PC-3 (cell line): Measurements from ENCODE around the gene COL6A1. TPM values are rescaled to one million over a fixed set of nuclear protein-coding genes. Genes with fewer than 3 reads are reported as not detected.
"Not testable (repeated sequence)": the region's sequence is repeated elsewhere in the genome, so short reads cannot be mapped to it uniquely, and the experiment has no call there.

Source experiments
- ATAC-seq: fragments of 200-7000 bp; cut with Tn5 transposase; 2 replicates; pipeline ENCODE4 v1.9.1; 2020; ENCODE audit warnings: mild to moderate bottlenecking, moderate library complexity
- BruUV-seq: library from RNA; stranded (reverse); fragments of 400-500 nt; replicated peaks from 2 replicates; lab custom pipeline; 2021; lab: Mats Ljungman, UMichigan
- CTCF ChIA-PET: fragments of 300-600 bp; sonication (Branson Sonifier 250); formaldehyde crosslinking; loops from one replicate; lab custom pipeline; 2022; ENCODE audit warnings: antibody characterized with exemption; lab: Charles Lee
- POLR2A ChIA-PET: fragments of 300-600 bp; sonication (Branson Sonifier 250); formaldehyde crosslinking; loops from one replicate; lab custom pipeline; 2022; ENCODE audit warnings: antibody characterized with exemption; ENCODE audit not compliant: unreplicated experiment; lab: Charles Lee
- DNase-seq: peaks from one replicate; pipeline ENCODE4 v3.0.0-alpha.2; 2015
- H2AFZ ChIP-seq: fragments of 300-600 bp; sonication (generic); 2 replicates; pipeline ENCODE4 v1.6.0; 2016; ENCODE audit warnings: antibody characterized with exemption, low read length
- H3F3A ChIP-seq: fragments of 300-600 bp; sonication (generic); one replicate; pipeline ENCODE4 v1.6.0; 2017; ENCODE audit warnings: antibody characterized with exemption, low read length, control low read depth, mild to moderate bottlenecking; ENCODE audit not compliant: unreplicated experiment
- H3K27ac ChIP-seq: fragments of 300-600 bp; sonication (generic); 2 replicates; pipeline ENCODE4 v1.5.1; 2016; ENCODE audit warnings: mild to moderate bottlenecking, low read length
- H3K27me3 ChIP-seq: fragments of 300-600 bp; sonication (generic); 2 replicates; pipeline ENCODE4 v1.6.1; 2016; ENCODE audit warnings: low read length, mixed read lengths
- H3K36me3 ChIP-seq: fragments of 300-600 bp; sonication (generic); 2 replicates; pipeline ENCODE4 v1.6.1; 2016; ENCODE audit warnings: low read depth, mixed run types, low read length, mixed read lengths
- H3K4me1 ChIP-seq: fragments of 300-600 bp; sonication (generic); 2 replicates; pipeline ENCODE4 v1.5.1; 2016; ENCODE audit warnings: low read length; ENCODE audit not compliant: insufficient read depth
- H3K4me2 ChIP-seq: fragments of 300-600 bp; sonication (generic); 2 replicates; pipeline ENCODE4 v1.6.0; 2016; ENCODE audit warnings: low read length
- H3K4me3 ChIP-seq: fragments of 300-600 bp; sonication (generic); 2 replicates; pipeline ENCODE4 v1.5.1; 2016; ENCODE audit warnings: mild to moderate bottlenecking, low read length, mixed read lengths
- H3K79me2 ChIP-seq: fragments of 300-600 bp; sonication (generic); 2 replicates; pipeline ENCODE4 v1.6.1; 2017; ENCODE audit warnings: low read length, mixed read lengths
- H3K9ac ChIP-seq: fragments of 300-600 bp; sonication (generic); 2 replicates; pipeline ENCODE4 v1.6.0; 2016; ENCODE audit warnings: mild to moderate bottlenecking, low read length
- H3K9me2 ChIP-seq: fragments of 300-600 bp; sonication (generic); replicated peaks from 2 replicates; pipeline ENCODE4 v1.6.1; 2016; ENCODE audit warnings: mixed run types, low read length, mixed read lengths
- H3K9me3 ChIP-seq: fragments of 300-600 bp; sonication (generic); 2 replicates; pipeline ENCODE4 v1.6.1; 2016; ENCODE audit warnings: low read length, mixed read lengths
- H4K20me1 ChIP-seq: fragments of 300-600 bp; sonication (generic); 2 replicates; pipeline ENCODE4 v1.6.1; 2016; ENCODE audit warnings: low read length, mixed read lengths
- EZH2 ChIP-seq: fragments of 300-600 bp; sonication (generic); IDR thresholded peaks from one replicate; pipeline ENCODE4 v1.6.1; 2017; ENCODE audit warnings: antibody characterized with exemption, mild to moderate bottlenecking, low read length; ENCODE audit not compliant: unreplicated experiment
- EZH2phosphoT487 ChIP-seq: fragments of 300-600 bp; sonication (generic); IDR thresholded peaks from 2 replicates; pipeline ENCODE4 v1.6.1; 2018; ENCODE audit warnings: mild to moderate bottlenecking, antibody characterized with exemption, low read length, borderline replicate concordance
- intact Hi-C: fragments of 100-400 bp; cut with micrococcal nuclease; formaldehyde crosslinking; loops from 2 replicates; pipeline ENCODE4 v1.9.0; 2023
- total RNA-seq: library from RNA; depleted of rRNA; stranded (reverse); fragments of >200 nt; gene quantifications from 2 replicates; pipeline ENCODE4 v1.2.3, GENCODE V29; 2014
- TF ChIP-seq, protein P1 (sequence below): fragments of 300-600 bp; sonication (generic); conservative IDR thresholded peaks from 2 replicates; pipeline ENCODE4 v1.5.1; 2017; ENCODE audit warnings: antibody characterized with exemption, low read depth, mild to moderate bottlenecking, low read length

COL6A1 gene
- total RNA-seq, 1 experiment from 2014 or later = 487 TPM

DNA sequence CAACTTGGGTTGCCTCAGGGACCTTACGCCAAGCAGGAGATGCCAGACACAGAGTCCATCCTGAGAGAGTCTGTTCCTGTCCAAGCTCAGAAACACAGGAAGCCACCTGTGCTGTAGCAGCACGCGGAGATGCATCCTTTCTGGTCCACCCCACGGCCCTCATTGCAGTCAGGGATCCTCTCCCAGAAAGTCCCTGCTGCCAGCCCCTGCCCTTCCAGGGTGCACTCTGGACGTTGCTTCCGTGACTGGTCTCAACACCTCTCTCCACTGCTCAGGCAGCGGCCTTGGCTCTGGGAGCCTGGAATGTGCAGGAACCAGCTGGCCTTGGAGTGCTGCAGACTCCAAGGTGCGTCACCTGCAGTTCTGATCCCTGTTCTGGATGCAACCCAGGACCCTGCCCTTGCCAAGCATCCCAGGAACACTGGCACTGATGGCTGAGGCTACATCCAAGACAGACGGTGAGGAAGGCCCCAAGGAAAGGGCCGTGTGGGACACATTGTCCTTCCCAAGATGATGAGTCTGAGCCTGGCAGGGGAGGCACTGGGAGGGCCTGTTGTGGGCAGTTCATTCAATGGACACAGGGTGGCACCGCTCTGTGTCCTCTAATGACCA, 21.7 kb upstream of the COL6A1 start:
- no peaks in the 10 kb centered on the region for H3K9me3 ChIP-seq
- no peak overlapping the region for H3K4me3 ChIP-seq
- H2AFZ ChIP-seq = no peak overlapping the region
- no peak overlapping the region for H3K27ac ChIP-seq
- H3K4me2 ChIP-seq = no peak overlapping the region
- ChIA-PET CTCF (no interaction called here), POLR2A (interaction anchor here (0.7 kb wide), 1 partner anchor 575 kb away, joined by 3 read pairs; no protein-coding TSS in a partner anchor)
- BruUV-seq = no TSS peak
- H3K79me2 ChIP-seq = no peaks in the 10 kb centered on the region
- no peaks in the 10 kb centered on the region for H3K9me2 ChIP-seq
- TF ChIP-seq, protein P1, sequence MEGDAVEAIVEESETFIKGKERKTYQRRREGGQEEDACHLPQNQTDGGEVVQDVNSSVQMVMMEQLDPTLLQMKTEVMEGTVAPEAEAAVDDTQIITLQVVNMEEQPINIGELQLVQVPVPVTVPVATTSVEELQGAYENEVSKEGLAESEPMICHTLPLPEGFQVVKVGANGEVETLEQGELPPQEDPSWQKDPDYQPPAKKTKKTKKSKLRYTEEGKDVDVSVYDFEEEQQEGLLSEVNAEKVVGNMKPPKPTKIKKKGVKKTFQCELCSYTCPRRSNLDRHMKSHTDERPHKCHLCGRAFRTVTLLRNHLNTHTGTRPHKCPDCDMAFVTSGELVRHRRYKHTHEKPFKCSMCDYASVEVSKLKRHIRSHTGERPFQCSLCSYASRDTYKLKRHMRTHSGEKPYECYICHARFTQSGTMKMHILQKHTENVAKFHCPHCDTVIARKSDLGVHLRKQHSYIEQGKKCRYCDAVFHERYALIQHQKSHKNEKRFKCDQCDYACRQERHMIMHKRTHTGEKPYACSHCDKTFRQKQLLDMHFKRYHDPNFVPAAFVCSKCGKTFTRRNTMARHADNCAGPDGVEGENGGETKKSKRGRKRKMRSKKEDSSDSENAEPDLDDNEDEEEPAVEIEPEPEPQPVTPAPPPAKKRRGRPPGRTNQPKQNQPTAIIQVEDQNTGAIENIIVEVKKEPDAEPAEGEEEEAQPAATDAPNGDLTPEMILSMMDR = no peak
- TF ChIP-seq EZH2 = no peak
- TF ChIP-seq EZH2phosphoT487 = no peak
- ATAC-seq (no peak), DNase-seq (no peak)
- H3K27me3 ChIP-seq = peaks cover 24% of the 10 kb centered on the region; the same call in 1 of the 2 replicates
- intact Hi-C loops = no loop called here
- H3K4me1 ChIP-seq = no peaks in the 10 kb centered on the region
- H3K36me3 ChIP-seq = no peaks in the 10 kb centered on the region
- no peak overlapping the region for H3K9ac ChIP-seq
- no peaks in the 10 kb centered on the region for H4K20me1 ChIP-seq
- H3F3A ChIP-seq = no peaks in the 10 kb centered on the region

DNA sequence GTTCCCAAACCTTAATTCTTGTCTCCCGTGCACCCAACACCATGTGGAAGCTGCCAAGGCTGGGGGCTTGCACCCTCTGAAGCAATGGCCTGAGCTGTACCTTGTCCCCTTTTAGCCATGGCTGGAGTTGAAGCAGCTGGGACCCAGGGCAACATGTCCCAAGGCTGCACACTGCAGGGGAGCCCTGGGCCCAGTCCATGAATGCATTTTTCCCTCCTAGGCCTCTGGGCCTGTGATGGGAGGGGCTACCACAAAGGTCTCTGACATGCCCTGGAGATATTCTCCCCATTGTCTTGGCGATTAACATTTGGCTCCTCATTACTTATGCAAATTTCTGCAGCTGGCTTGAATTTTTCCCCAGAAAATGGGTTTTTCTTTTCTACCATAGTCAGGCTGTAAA, 20.2 kb upstream of the COL6A1 start:
- intact Hi-C loops, H3K27ac ChIP-seq, H4K20me1 ChIP-seq, H3K36me3 ChIP-seq, H2AFZ ChIP-seq, POLR2A ChIA-PET, H3K9me3 ChIP-seq, H3K4me2 ChIP-seq, BruUV-seq, H3K79me2 ChIP-seq, DNase-seq, CTCF ChIA-PET, H3K4me3 ChIP-seq, H3K9me2 ChIP-seq, H3F3A ChIP-seq, ATAC-seq, H3K9ac ChIP-seq, H3K4me1 ChIP-seq: not testable (repeated sequence)
- H3K27me3 ChIP-seq = peaks cover 24% of the 10 kb centered on the region; the same call in 1 of the 2 replicates

DNA sequence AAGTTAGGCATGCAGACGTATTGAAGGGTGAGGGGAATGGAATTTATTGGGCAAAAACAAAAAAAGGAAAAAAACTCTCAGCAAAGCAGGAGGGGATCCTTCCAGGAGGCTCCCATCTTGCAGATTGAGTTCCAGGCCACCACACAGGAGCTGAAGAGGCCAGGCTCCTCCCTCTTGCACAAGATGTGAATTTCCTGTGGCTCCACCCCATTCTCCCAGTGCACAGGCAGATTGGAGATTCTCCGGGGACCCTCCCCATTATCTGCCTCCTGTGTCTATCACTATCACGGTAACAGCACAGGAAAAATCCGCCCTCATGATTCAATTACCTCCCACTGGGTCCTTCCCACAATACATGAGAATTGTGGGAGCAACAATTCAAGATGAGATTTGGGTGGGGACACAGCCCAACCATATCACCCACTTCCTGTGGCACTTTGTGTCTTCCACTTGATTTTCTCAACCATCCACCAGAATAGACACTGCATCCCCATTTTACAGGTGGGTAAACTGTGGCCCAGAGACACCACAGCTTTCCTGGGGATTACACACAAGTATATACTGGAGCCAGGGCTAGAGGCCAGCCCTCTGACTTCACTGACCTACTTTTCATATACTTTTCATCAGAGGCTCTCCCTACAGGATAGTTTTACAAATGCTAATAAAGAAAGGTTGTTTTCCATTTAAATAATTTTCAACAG, 18.9 kb upstream of the COL6A1 start:
- no peaks in the 10 kb centered on the region for H3K9me3 ChIP-seq
- H3K9me2 ChIP-seq = no peaks in the 10 kb centered on the region
- H3K4me1 ChIP-seq = no peaks in the 10 kb centered on the region
- no peaks in the 10 kb centered on the region for H3K36me3 ChIP-seq
- H3K27me3 ChIP-seq = peaks cover 16% of the 10 kb centered on the region; the same call in 1 of the 2 replicates
- BruUV-seq = no TSS peak
- no peaks in the 10 kb centered on the region for H3F3A ChIP-seq
- no peak overlapping the region for H2AFZ ChIP-seq
- H3K4me2 ChIP-seq = no peak overlapping the region
- no peak for DNase-seq
- H3K4me3 ChIP-seq = no peak overlapping the region
- ChIA-PET CTCF (no interaction called here), POLR2A (no interaction called here)
- H3K9ac ChIP-seq = no peak overlapping the region
- no peak for TF ChIP-seq EZH2
- no peak for TF ChIP-seq EZH2phosphoT487
- TF ChIP-seq, protein P1 = no peak
- no peaks in the 10 kb centered on the region for H4K20me1 ChIP-seq
- H3K27ac ChIP-seq = no peak overlapping the region
- H3K79me2 ChIP-seq = no peaks in the 10 kb centered on the region
- intact Hi-C loops = no loop called here
- no peak for ATAC-seq
